GM23338 (cell line): Measurements from ENCODE around the gene TTPAL. TPM values are rescaled to one million over a fixed set of nuclear protein-coding genes. Genes with fewer than 3 reads are reported as not detected.

Experiments
- ATAC-seq: fragments of 200-7000 bp; cut with Tn5 transposase; 3 replicates; pipeline ENCODE4 v1.9.1; 2020
- DNase-seq: peaks from one replicate; pipeline ENCODE4 v3.0.0-alpha.2; 2015; ENCODE audit warnings: low spot score
- H2AFZ ChIP-seq: fragments of 200-600 bp; sonication (generic); 2 replicates; pipeline ENCODE4 v1.8.0; 2016; ENCODE audit warnings: antibody characterized with exemption, mild to moderate bottlenecking, moderate library complexity
- H3F3A ChIP-seq: fragments of 200-600 bp; sonication (generic); replicated peaks from 2 replicates; pipeline ENCODE4 v1.8.0; 2017; ENCODE audit warnings: antibody characterized with exemption, mixed run types, low read depth
- H3K27ac ChIP-seq: fragments of 200-600 bp; sonication (generic); 2 replicates; pipeline ENCODE4 v1.6.1; 2016; ENCODE audit warnings: low read depth
- H3K27me3 ChIP-seq: fragments of 200-600 bp; sonication (generic); 2 replicates; pipeline ENCODE4 v1.8.0; 2016; ENCODE audit warnings: mild to moderate bottlenecking, mixed run types, moderate library complexity; ENCODE audit not compliant: insufficient read depth
- H3K36me3 ChIP-seq: fragments of 200-600 bp; sonication (generic); 2 replicates; pipeline ENCODE4 v1.8.0; 2016; ENCODE audit warnings: mild to moderate bottlenecking; ENCODE audit not compliant: insufficient read depth
- H3K4me1 ChIP-seq: fragments of 200-600 bp; sonication (generic); 2 replicates; pipeline ENCODE4 v1.8.0; 2016; ENCODE audit warnings: mild to moderate bottlenecking, moderate library complexity; ENCODE audit not compliant: insufficient read depth
- H3K4me2 ChIP-seq: fragments of 200-600 bp; sonication (generic); 2 replicates; pipeline ENCODE4 v1.7.1; 2017; ENCODE audit warnings: mixed run types
- H3K4me3 ChIP-seq: fragments of 200-600 bp; sonication (generic); 2 replicates; pipeline ENCODE4 v1.6.1; 2016; ENCODE audit warnings: mixed run types
- H3K79me2 ChIP-seq: fragments of 200-600 bp; sonication (generic); replicated peaks from 2 replicates; pipeline ENCODE4 v1.8.0; 2017; ENCODE audit warnings: mild to moderate bottlenecking; ENCODE audit not compliant: insufficient read depth
- H3K9me2 ChIP-seq: fragments of 200-600 bp; sonication (generic); 2 replicates; pipeline ENCODE4 v1.8.0; 2017; ENCODE audit not compliant: insufficient read depth
- H4K20me1 ChIP-seq: fragments of 200-600 bp; sonication (generic); replicated peaks from 2 replicates; pipeline ENCODE4 v1.8.0; 2017; ENCODE audit warnings: mild to moderate bottlenecking; ENCODE audit not compliant: insufficient read depth
- H3K27ac Mint-ChIP-seq: 2 replicates; pipeline ENCODE4 v1.8.0; 2020; ENCODE audit warnings: inconsistent platforms, mild to moderate bottlenecking, moderate library complexity, mixed read lengths
- H3K27me3 Mint-ChIP-seq: 3 replicates; pipeline ENCODE4 v1.8.0; 2022; ENCODE audit warnings: low read depth, mild to moderate bottlenecking, moderate library complexity, mixed read lengths, inconsistent platforms; ENCODE audit not compliant: insufficient read depth, poor library complexity
- H3K36me3 Mint-ChIP-seq: 3 replicates; pipeline ENCODE4 v1.8.0; 2021; ENCODE audit warnings: low read depth, mild to moderate bottlenecking, inconsistent platforms, moderate library complexity, mixed read lengths
- H3K4me1 Mint-ChIP-seq: 3 replicates; pipeline ENCODE4 v1.8.0; 2020; ENCODE audit warnings: mild to moderate bottlenecking, inconsistent platforms, mixed read lengths
- H3K4me3 Mint-ChIP-seq: 3 replicates; pipeline ENCODE4 v1.8.0; 2021; ENCODE audit warnings: moderate library complexity, mild to moderate bottlenecking, inconsistent platforms, mixed read lengths
- H3K9me3 Mint-ChIP-seq: 3 replicates; pipeline ENCODE4 v1.8.0; 2020; ENCODE audit warnings: moderate library complexity, mild to moderate bottlenecking, inconsistent platforms, mixed read lengths
- CREB1 ChIP-seq: fragments of 250-450 bp; sonication (Bioruptor Pico); IDR thresholded peaks from 2 replicates; pipeline ENCODE4 v1.5.0; 2020; ENCODE audit warnings: low read depth, mild to moderate bottlenecking, moderate library complexity
- CTCF ChIP-seq, 2 experiments: fragments of 200-600 bp in 1 of 2; sonication (generic) in 1 of 2; conservative IDR thresholded peaks; 2 replicates each; pipeline versions ENCODE4 v1.5.1 to v1.6.1; 2016 to 2017; ENCODE audit warnings: antibody characterized with exemption in 2 of 2, low read depth in 2 of 2, mild to moderate bottlenecking in 2 of 2, moderate library complexity in 1 of 2
- ETS1 ChIP-seq: IDR thresholded peaks from 2 replicates; pipeline ENCODE4 v1.6.1; 2016; ENCODE audit warnings: antibody characterized with exemption
- EZH2 ChIP-seq: fragments of 200-600 bp; sonication (generic); IDR thresholded peaks from one replicate; pipeline ENCODE4 v1.8.0; 2017; ENCODE audit warnings: antibody characterized with exemption, mild to moderate bottlenecking, low read depth; ENCODE audit not compliant: unreplicated experiment
- EZH2phosphoT487 ChIP-seq: fragments of 200-600 bp; sonication (generic); IDR thresholded peaks from one replicate; pipeline ENCODE4 v1.8.1; 2018; ENCODE audit warnings: antibody characterized with exemption; ENCODE audit not compliant: unreplicated experiment
- NANOG ChIP-seq: IDR thresholded peaks from 2 replicates; pipeline ENCODE4 v1.6.1; 2016; ENCODE audit warnings: antibody characterized with exemption, borderline replicate concordance
- POLR2AphosphoS5 ChIP-seq: IDR thresholded peaks from 2 replicates; pipeline ENCODE4 v1.6.1; 2016; ENCODE audit warnings: antibody characterized with exemption, low read depth
- REST ChIP-seq: IDR thresholded peaks from one replicate; pipeline ENCODE4 v1.6.1; 2018; ENCODE audit warnings: antibody characterized with exemption; ENCODE audit not compliant: unreplicated experiment
- STAT1 ChIP-seq: IDR thresholded peaks from one replicate; pipeline ENCODE4 v1.6.1; 2016; ENCODE audit warnings: antibody characterized with exemption; ENCODE audit not compliant: unreplicated experiment
- ZNF114 ChIP-seq: fragments of 250-450 bp; sonication (Bioruptor Pico); IDR thresholded peaks from 2 replicates; pipeline ENCODE4 v1.5.0; 2020; ENCODE audit warnings: mild to moderate bottlenecking, moderate library complexity
- ZNF331 ChIP-seq: fragments of 250-450 bp; sonication (Bioruptor Pico); IDR thresholded peaks from 2 replicates; pipeline ENCODE4 v1.5.0; 2020; ENCODE audit warnings: low read depth, mild to moderate bottlenecking, moderate library complexity
- ZNF462 ChIP-seq: fragments of 250-450 bp; sonication (Bioruptor Pico); IDR thresholded peaks from 2 replicates; pipeline ENCODE4 v1.5.0; 2020; ENCODE audit warnings: mild to moderate bottlenecking, moderate library complexity
- polyA plus RNA-seq: library from polyadenylated mRNA; unstranded; fragments of >200 nt; fragmentation: Nextera tagmentation; extraction: Ambion mirVana; gene quantifications from 2 replicates; pipeline ENCODE4 v1.2.1, GENCODE V29; 2016
- total RNA-seq: library from RNA; depleted of rRNA; stranded (reverse); fragments of >200 nt; shearing (Covaris generic); gene quantifications from 2 replicates; pipeline ENCODE4 v1.2.3, GENCODE V29; 2014

The TTPAL gene
- total and polyA plus RNA-seq, 2 experiments from 2014 or later, result 3.7 to 10.2 TPM

- ATAC-seq, result no peak
- no peak overlapping the region for H3K4me3 ChIP-seq
- H3K36me3 Mint-ChIP-seq, result no peaks in the 10 kb centered on the region
Observed at GRCh38 chr20:44445742-44446710, 29.6 kb upstream of the TTPAL start.

More at GRCh38 chr20:44445742-44446710, 29.6 kb upstream of the TTPAL start:
- Histone ChIP-seq H3K79me2 (no peaks in the 10 kb centered on the region), H2AFZ (no peak overlapping the region), H3K27me3 (no peaks in the 10 kb centered on the region), H3K9me2 (no peaks in the 10 kb centered on the region), H3K4me2 (no peak overlapping the region), H3K36me3 (no peaks in the 10 kb centered on the region), H3K27ac (no peak overlapping the region), H3F3A (no peaks in the 10 kb centered on the region), H3K4me1 (no peaks in the 10 kb centered on the region), H4K20me1 (no peaks in the 10 kb centered on the region)
- Mint-ChIP-seq H3K4me1 (no peaks in the 10 kb centered on the region), H3K27me3 (peaks cover 7% of the 10 kb centered on the region), H3K9me3 (no peaks in the 10 kb centered on the region), H3K4me3 (no peak overlapping the region), H3K27ac (no peak overlapping the region)
- TF ChIP-seq CTCF (conservative IDR thresholded peaks at IDR 0.05; ENCODE audit: low read depth in 2 of 2), result no peak
- no peak for TF ChIP-seq CREB1
- TF ChIP-seq STAT1, result no peak
- TF ChIP-seq REST, result no peak
- no peak for TF ChIP-seq ZNF462
- TF ChIP-seq ZNF114 (CRISPR knock-in tag), result no peak
- no peak for TF ChIP-seq NANOG
- no peak for TF ChIP-seq POLR2AphosphoS5
- TF ChIP-seq ETS1, result no peak
- TF ChIP-seq ZNF331 (CRISPR knock-in tag), result no peak
- no peak for TF ChIP-seq EZH2
- TF ChIP-seq EZH2phosphoT487, result no peak
- DNase-seq, result no peak
